HG03066 (cell line): Measurements from ENCODE around the gene BZW2.
"Not testable (repeated sequence)": the region's sequence is repeated elsewhere in the genome, so short reads cannot be mapped to it uniquely, and the experiment has no call there.

Experiments used
- ATAC-seq: cut with Tn5 transposase; IDR thresholded peaks from one replicate; pipeline ENCODE4 v1.9.1; 2021; ENCODE audit warnings: low read depth; ENCODE audit not compliant: unreplicated experiment

Gene BZW2

DNA sequence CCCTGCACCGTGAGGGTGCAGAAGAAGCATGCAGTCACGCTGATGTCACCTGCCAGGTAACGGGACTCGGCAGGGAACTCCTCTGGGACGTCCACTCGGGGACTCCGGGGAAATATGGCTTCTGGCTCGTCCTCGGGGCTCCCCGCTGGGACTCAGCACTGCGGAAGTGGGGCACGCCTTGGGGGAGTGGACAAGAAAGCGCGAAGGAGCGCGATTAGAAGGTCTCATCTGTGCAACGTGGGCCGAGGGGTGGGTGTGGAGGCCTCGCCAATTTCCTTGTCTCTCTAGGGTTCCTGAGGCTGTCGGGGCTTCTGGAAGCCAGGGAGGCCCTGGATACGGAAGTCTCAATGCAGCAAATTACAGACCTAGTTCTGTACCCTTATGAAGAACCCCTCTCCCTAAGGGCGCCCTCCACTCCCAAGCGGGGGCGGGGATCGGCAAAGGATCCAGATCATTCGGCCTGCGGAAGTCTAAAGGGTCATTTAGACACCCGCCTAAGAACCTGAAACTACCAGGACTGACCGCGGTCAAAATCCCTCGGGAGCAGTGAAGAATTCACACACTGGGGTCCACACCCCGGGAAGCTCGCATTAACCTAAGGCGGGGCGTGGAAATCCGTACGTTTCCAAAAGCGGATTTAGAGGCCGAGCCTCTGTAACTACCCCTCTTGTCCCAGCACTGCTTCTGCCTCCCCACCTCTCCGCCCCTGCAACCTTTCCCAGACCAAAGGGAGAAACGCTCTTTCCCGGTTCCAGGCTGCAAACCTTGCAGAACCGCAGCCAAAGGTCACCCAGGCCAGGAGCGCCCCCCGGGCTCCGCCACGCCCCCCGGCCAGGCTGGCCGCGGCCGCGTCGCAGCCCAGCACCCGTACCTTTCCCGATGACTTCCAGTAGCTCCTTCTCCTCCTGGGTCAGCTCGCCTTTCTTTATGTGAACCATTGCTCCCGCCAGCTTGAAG lies 1.1 kb upstream of the BZW2 start:
- peak; percentile 4 for ATAC-seq

DNA sequence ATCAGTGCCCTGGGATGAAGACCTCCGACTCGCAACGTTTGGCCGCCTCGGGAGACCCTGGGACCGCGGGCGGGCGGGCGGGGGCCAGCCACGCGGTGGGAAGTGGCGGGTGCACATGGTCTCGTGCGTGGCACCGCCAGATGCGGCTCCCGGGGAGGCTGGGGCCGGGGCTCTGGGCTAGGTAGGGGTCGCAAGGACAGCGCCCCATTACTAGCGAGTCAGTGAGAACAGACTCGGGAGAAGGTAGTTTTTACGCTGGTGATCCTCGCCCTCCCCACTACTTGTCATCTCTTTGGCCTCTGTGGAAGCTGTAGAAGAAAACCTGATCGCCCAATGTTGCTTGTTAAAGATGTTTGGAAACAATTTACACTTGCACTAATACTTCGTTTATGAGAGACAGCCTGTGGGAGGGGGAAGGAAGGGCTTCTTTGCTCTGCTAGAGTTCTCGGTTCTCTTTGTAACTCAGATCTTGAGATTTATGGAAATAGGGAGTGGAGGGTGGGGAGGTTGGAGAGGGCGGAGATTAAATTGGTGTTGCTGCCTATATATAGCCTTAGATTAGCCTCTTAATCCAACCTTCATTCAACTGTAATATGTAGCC lies 591 bp downstream of the BZW2 start:
- ATAC-seq = no peak

DNA sequence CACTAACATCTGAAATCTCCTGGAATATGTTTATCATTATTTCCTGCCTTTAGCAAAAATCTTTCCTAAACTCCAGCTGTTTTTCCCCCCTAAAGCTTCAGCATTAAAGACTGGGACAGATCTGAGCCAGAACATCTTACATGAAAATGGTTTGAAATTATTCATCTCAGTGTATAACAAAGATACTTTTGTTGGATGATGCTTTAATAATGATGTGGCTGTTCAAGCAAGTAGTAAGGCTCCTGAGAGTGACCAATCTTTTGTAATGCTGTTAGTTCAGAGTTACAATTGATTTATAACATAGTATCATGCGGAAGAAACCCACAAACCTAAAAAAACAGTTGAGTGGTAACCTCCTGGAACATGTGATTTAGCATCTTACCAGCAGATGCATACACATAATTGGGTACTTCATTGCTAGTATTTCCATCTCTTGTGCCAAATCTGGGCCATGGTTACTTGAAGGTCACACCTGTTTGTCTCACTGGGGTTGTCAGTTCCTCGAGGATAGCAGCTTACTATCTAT lies 1.5 kb downstream of the BZW2 start:
- no peak for ATAC-seq

DNA sequence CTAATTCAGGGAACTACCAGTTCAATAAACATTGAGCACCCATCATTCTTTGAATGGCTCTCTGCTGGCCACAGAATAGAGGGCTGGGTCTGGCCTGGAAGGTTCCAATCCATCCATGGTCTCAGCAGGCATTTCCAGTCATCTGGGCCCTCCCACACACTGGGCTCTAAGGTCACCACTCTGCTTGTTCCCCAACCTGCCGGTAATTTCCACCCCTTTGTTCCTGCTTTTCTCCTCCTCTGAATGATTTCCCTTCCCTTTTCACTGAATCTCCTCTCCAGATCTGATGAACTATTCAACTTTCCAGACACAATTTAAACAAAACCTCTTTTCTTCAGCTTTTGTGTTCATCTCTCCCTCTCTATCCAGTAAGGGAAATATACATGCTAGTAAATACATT lies 2.6 kb downstream of the BZW2 start:
- ATAC-seq = no peak

DNA sequence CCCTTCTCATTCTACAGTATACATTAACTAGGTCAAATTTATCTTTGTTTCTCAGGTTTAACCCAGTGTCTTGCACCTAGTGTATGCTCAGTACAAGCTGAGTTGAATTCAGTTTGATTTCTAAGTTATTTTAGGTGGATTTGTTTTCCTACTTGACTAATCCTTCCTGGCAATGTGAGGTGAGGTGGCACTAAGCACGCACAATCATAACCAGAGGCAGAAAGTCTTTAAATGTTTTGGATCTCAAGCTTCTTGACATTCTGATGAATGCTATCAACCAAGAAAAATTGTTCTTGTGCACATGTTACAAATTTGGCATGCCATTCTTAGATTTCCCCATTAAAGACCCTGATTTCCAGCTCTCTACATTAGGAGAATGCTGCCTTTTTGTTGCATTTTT lies 3.2 kb downstream of the BZW2 start:
- ATAC-seq = no peak

DNA sequence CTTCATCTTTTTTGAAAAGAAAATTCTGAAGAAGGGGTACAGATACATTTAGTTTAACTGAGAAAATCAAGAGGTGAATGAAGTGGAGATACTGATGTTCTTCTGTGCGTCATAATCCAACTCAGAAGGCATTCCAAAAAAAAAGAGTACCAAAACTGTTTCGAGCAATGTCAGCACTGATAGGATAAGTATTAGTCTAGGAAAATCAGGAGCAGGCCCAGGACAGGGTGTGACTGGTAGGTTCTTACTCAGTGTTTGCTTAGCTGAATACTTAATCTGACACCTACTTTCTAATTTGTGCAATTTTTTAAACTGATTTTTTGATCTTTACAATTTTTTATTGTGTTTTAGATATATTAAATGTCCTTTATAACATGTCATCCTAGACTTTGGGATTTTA lies 4.3 kb downstream of the BZW2 start:
- ATAC-seq = no peak

DNA sequence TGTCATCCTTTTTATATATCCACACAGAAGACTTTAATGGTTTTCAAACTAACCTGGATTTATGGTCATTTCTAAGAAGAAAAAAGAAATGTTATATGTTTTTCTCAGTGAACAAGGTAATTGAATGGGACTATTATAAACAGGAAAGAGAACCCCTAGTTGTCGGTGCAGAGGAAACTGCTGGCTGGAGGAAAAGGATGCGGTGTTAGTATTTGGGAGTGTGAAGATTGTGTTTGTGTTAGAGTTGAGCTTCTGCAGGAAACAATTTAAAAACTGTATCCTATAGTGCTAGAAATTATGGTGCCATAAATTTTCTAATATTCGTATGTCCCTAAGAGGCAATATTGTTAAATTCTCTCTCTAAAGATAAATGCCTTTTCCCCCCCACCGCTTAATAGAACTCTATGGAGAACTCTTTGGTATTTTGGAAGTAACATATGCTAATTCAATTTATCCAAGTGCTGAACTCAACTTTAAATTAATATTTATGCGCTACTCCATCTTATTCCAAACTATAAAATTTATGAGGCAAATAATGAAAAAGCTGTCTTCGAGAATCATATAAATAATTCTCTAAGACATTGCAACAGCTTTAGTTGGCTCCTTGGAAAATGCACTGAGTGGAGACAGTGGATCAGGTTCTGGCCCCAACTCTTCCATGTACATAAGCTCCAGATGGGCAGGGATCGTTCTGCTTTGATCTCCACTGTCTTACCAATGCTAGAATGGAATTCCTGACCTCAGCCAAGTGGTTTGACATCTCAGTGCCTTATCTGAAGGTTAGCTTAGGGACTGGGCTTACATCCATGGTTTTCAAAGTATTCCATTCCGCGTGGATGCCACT lies 5.6 kb downstream of the BZW2 start:
- ATAC-seq = no peak

DNA sequence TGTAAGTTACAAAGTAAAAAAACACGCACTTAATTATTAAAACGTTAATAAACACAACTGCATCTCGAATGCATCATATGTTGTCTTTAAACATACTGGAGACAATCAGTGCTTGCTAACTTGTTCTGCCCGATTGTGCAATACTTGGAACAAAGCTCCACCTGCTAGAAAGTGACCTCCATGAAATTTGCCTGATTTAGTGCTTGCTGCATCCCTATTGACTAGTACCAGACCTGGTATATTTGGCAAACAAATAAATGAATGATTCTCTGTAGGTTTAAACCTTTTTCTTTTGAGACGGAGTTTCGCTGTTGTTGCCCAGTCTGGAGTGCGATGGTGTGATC lies 6.2 kb downstream of the BZW2 start:
- ATAC-seq = no peak

DNA sequence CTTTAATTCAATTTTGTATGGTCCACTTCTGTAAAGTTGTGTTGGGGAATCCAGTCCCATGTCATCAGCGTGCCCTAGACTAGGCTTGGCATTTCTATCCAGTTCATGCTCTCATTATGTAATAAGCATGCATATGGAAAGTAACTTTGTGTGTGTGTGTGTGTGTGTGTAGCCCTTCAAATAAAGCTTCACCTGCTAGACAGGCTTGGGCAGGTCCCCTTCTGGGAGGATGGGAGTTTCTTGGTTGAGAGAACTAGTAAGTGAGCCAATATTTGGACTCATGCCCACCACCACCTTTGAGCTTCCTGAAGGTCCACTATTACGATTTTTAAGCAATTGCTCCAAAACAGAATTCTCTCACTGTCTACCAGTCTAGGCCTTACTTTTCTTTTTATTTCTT lies 6.9 kb downstream of the BZW2 start:
- ATAC-seq = no peak

DNA sequence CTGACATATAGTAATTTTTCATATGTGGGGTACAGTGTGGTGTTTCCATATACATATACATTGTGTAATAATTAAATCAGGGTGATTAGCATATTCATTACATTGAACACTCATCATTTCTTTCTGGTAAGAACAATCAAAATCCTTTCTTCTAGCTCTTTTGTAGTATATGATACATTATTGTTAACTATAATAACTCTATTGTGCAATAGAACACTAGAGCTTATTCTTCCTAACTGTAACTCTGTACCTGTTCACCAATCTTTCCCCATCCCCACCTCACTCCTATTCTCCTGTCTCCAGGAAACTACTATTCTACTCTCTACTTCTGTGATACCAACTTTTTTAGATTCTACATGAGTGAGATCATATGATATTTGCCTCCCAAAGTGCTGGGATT lies 9.4 kb downstream of the BZW2 start:
- no peak for ATAC-seq

DNA sequence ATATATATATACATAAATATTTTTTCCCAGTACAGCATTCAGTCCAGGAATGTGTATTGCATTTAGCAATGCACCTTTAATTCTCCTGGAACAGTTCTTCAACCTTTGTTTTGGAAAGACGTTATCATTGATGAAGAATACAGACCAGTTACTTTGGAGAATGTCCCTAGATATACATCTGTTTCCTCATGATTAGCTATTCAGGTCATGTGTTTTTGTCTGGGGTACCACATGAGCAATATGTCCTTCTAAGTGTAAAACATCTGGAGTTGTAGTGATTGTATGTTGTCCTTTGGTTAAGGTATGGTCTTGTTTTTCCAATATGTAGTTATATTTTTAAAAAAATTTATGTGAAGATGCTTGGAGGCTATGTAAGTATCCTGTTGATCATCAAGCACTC lies 10.2 kb downstream of the BZW2 start:
- no peak for ATAC-seq

DNA sequence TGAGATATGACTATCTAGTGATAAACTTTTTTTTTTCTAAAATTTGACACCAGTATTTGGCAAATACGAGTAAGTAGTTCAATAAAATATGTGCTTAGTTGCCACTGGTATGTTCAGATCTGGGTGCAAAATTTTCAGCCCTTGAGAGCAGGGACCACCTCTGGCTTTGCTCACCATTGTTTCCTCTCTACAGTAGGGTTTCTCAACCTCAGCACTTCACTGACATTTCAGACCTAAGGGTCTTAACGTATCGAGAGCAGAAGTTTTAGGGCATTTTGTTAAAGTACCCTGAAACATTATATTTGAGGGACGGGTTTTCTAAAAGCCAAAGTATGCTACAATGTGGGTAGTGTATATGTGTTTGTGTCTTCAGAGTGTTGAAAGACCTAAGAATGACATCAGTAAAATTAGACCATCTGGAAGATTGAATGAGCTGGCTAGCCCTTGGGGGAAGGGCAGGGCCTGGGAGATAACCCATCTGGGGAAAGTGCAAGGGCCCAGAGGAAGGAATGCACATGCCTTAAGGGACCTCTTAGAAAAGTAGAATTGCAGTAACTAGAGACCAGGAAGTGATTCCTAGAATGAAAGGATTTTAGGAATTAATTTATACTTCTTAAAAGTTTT lies 11.8 kb downstream of the BZW2 start:
- ATAC-seq = no peak

DNA sequence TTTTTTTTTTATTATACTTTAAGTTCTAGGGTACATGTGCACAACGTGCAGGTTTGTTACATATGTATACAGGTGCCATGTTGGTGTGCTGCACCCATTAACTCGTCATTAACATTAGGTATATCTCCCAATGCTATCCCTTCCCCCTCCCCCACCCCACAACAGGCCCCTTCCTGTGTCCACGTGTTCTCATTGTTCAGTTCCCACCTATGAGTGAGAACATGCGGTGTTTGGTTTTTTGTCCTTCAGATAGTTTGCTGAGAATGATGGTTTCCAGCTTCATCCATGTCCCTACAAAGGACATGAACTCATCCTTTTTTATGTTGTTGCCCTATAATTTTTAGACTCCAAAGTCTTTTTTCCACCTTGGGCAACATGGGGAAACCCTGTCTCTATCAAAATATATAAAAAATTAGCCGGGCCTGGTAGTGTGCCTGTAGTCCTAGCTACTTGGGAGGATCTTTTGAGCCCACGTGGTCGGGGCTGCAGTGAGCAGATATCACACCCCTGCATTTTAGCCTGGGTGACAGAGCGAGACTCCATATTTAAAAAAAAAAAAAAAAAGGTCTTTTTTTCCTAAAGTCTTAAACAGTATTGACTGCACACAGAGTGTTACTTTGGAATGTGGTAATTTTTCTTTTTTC lies 14.0 kb downstream of the BZW2 start:
- not testable (repeated sequence) for ATAC-seq

DNA sequence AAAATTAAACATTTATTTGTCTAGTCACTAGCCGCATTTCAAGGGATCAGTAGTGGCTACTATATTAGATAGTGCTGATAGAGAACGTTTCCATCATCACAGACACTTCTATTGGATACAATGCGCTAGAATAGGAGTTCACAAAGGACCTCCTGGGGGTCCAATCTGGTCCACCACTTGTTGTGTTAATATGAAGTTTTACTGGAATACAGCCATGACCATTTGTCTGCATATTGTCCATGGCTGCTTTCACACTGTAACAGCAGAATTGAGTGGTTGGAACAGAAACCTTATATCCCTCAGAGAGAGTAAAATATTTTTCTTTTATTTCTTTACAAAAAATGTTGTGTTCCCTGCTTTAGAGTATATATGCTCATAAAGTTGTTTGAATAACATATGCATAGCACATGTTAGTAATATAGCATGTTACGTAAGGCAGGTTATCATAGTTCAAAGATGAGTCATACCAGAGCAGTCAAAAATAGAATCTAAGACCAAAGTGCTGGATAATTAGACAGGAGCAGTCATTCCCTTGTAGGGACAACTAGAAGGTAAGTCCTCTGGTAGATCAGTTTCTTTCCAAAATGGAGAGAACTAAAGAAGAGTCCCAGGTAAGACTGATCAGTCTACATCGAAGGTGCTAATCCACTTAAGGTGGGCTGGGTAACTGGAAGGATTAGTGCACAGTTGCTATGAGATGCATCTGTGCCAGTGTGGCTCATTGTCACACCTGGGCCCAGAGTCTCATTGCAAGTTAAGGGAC lies 14.9 kb downstream of the BZW2 start:
- ATAC-seq = no peak

DNA sequence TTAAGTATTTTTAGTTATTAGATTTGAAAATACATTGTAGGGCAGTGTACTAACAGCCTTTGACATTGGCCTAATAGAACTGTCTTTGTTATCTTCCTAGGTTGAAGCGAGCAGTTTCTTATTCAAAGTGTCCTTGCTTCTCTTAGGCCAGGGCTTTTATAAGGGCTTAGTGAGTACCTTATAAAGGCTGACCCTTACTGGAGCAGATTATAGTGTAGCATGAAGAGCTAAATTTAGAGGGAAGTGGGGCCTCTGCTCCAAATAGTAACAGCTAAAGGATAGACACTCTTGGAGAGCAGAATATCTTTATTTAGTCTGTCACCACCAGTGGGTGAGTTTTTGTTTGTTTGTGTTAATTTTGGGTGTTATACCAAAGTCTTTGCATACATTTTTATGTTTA lies 15.9 kb downstream of the BZW2 start:
- ATAC-seq = no peak

DNA sequence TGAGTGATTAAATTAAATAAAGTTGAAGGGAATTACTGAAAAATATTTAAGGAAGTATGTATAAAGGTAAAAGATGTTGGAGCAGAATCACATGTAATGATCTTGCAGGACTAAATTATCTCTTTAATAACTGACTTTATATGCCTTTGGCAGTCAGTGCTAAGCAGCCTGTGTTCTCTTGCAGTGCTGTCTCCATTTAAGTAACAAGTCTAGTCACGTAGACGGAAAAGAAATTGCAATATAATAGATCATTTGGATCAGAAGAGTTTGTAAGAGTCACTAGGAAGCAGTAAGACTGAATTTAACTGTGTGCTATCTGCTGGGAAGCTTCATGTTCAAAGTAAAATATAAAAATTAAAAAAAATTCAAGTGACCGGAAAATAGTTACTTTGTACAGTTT lies 21.4 kb downstream of the BZW2 start:
- ATAC-seq = no peak

DNA sequence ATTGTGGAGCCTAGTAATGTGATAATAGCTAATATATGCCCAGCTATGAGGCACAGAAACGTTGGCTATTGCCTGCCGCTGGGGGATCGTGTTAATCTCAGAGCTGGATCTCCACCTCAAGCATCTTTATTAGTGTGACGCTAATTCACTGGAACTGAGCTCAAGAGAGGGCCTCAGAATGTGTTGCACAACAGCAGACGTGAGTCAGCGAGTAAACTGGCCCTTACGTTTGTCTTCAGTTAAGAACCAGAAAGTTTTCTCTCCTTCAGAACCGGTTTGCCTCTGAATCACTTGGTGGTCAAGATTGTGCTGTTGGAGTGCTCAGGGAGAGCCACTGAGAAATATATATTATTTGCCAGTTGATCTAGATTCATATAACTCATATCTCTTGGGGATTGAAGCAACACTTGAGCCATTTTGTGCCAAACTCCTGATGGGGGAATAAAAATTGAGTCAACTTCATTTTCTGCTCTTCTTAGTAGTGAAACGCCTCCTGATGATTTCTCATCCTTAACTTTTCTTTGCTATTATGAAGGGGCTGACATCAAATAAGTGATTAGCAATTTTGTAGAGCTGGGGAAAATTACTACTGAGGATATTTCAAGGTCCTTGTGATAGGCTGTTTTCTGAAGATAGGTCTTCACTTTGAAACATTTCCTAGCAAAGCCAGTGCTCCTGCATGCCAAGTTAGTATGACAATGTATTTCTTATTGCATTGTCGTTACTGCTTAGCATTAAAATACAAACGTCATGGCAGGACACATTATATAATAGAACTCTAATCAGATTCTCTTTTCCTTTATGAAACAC lies 22.3 kb downstream of the BZW2 start:
- no peak for ATAC-seq

DNA sequence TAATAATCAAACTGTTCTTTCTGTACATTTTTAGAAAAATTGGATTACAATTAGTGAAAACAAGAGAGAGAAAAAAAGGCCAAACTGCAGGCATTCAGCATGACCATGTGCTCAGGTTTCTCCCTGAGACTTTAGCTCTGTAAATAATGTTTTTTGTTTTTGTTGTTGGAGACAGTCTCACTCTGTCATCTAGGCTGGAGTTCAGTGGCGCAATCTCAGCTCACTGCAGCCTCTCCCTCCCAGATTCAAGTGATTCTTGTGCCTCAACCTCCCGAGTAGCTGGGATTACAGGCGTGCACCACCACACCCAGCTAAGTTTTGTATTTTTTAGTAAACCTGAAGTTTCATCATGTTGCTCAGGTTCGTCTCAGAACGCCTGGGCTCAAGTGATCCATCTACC lies 23.0 kb downstream of the BZW2 start:
- no peak for ATAC-seq

DNA sequence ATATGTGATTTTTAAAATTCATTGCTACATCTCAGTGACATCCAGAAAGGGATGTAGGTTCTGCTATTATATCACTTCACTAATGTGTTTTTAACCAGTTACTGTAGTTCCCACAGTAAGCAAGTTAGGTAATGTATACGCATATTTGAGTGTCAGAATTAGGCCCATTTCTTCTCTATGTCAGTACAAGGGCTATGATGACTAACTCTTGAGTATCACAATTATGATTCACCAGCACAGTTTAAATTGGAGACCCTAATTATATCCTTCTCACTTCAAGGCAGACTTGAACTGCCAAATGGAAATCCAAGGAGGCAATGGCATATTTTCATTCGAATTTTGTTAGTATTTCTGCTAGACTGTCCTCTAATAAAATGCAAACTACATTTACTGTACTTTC lies 23.6 kb downstream of the BZW2 start:
- no peak for ATAC-seq
